SK-N-SH (cell line): Measurements from ENCODE around the gene GPC5. TPM values are rescaled to one million over a fixed set of nuclear protein-coding genes. Genes with fewer than 3 reads are reported as not detected.

Experiments used
- CTCF ChIA-PET: fragments of 300-600, 350-600 bp; formaldehyde crosslinking; extraction: SDS; loops from one replicate; lab custom pipeline; 2021; lab: Yijun Ruan, JAX
- POLR2A ChIA-PET: fragments of 350-600 bp; sonication (Branson Sonifier 250); formaldehyde crosslinking; extraction: SDS; loops from one replicate; lab custom pipeline; 2020; ENCODE audit warnings: antibody characterized with exemption, inconsistent platforms; lab: Yijun Ruan, JAX
- DNase-seq: peaks from one replicate; pipeline ENCODE4 v3.0.0; 2012
- H2AFZ ChIP-seq: fragments of 200-600 bp; sonication (generic); 2 replicates; pipeline ENCODE4 v1.8.1; 2016; ENCODE audit warnings: antibody characterized with exemption, mild to moderate bottlenecking, low read depth
- H3F3A ChIP-seq: fragments of 200-600 bp; sonication (generic); replicated peaks from 2 replicates; pipeline ENCODE3; 2016; ENCODE audit warnings: antibody characterized with exemption, mild to moderate bottlenecking; ENCODE audit not compliant: insufficient read depth
- H3K27ac ChIP-seq, 2 experiments: fragments of 200-500 bp in 1 of 2; fragments of 200-600 bp in 1 of 2; sonication (Bioruptor generic) in 1 of 2; sonication (generic), shearing (Covaris generic) in 1 of 2; 2 replicates each; pipeline versions ENCODE4 v1.5.1 to v1.6.1; 2014 to 2016; ENCODE audit warnings: low read depth in 2 of 2, inconsistent platforms in 1 of 2, low read length in 1 of 2, mild to moderate bottlenecking in 1 of 2, mixed read lengths in 1 of 2
- H3K27me3 ChIP-seq: fragments of 200-600 bp; sonication (generic), shearing (Covaris generic); 2 replicates; pipeline ENCODE4 v1.6.1; 2016; ENCODE audit warnings: mixed run types; ENCODE audit not compliant: insufficient read depth
- H3K36me3 ChIP-seq, 2 experiments: fragments of 200-500 bp in 1 of 2; fragments of 200-600 bp in 1 of 2; sonication (Bioruptor generic) in 1 of 2; sonication (generic) in 1 of 2; replicated peaks in 1 of 2; 2 replicates each; pipeline versions ENCODE3 to v1.5.1; 2014 to 2016; ENCODE audit warnings: low read length in 1 of 2, mild to moderate bottlenecking in 1 of 2; ENCODE audit not compliant: insufficient read depth in 2 of 2, control insufficient read depth in 1 of 2
- H3K4me1 ChIP-seq, 2 experiments: fragments of 200-500 bp in 1 of 2; fragments of 200-600 bp in 1 of 2; sonication (Bioruptor generic) in 1 of 2; sonication (generic), shearing (Covaris generic) in 1 of 2; 2 replicates each; pipeline versions ENCODE4 v1.5.1 to v1.6.1; 2014 to 2016; ENCODE audit warnings: low read depth in 1 of 2, low read length in 1 of 2, mixed run types in 1 of 2; ENCODE audit not compliant: insufficient read depth in 2 of 2, control insufficient read depth in 1 of 2
- H3K4me2 ChIP-seq: fragments of 200-600 bp; sonication (generic), shearing (Covaris generic); 2 replicates; pipeline ENCODE4 v1.6.1; 2017; ENCODE audit warnings: mixed run types
- H3K4me3 ChIP-seq, 2 experiments: fragments of 200-500 bp in 1 of 2; fragments of 200-600 bp in 1 of 2; sonication (Bioruptor generic) in 1 of 2; sonication (generic), shearing (Covaris generic) in 1 of 2; 2 replicates each; pipeline versions ENCODE4 v1.5.1 to v1.8.1; 2014 to 2016; ENCODE audit warnings: low read depth in 2 of 2, inconsistent platforms in 1 of 2, low read length in 1 of 2, mild to moderate bottlenecking in 1 of 2, mixed read lengths in 1 of 2, moderate library complexity in 1 of 2
- H3K79me2 ChIP-seq: fragments of 200-600 bp; sonication (generic); 2 replicates; pipeline ENCODE4 v1.8.1; 2017; ENCODE audit warnings: mild to moderate bottlenecking; ENCODE audit not compliant: insufficient read depth
- H3K9ac ChIP-seq: fragments of 200-600 bp; sonication (generic); 2 replicates; pipeline ENCODE4 v1.6.1; 2017; ENCODE audit warnings: mixed run types
- H3K9me2 ChIP-seq: fragments of 200-600 bp; sonication (generic); 2 replicates; pipeline ENCODE4 v1.6.1; 2017; ENCODE audit warnings: mixed run types
- H3K9me3 ChIP-seq: fragments of 200-600 bp; sonication (generic); 2 replicates; pipeline ENCODE4 v1.6.1; 2017; ENCODE audit warnings: mixed run types, mild to moderate bottlenecking, moderate library complexity
- H4K20me1 ChIP-seq: fragments of 200-600 bp; sonication (generic); 2 replicates; pipeline ENCODE4 v1.6.1; 2017; ENCODE audit warnings: mild to moderate bottlenecking, mixed run types; ENCODE audit not compliant: insufficient read depth
- ELF1 ChIP-seq: IDR thresholded peaks from 2 replicates; pipeline ENCODE4 v1.4.0; 2012
- EP300 ChIP-seq, 2 experiments: IDR thresholded peaks; 2 replicates each; pipeline versions ENCODE4 v1.4.0 to v1.6.1; 2012; ENCODE audit warnings: borderline replicate concordance in 1 of 2, low read depth in 1 of 2, low read length in 1 of 2
- EZH2phosphoT487 ChIP-seq: fragments of 200-600 bp; sonication (generic); IDR thresholded peaks from 2 replicates; pipeline ENCODE4 v1.6.1; 2017; ENCODE audit warnings: low read depth, mixed run types, mild to moderate bottlenecking, antibody characterized with exemption, moderate library complexity, borderline replicate concordance
- FOXM1 ChIP-seq: IDR thresholded peaks from 2 replicates; pipeline ENCODE4 v1.4.0; 2012; ENCODE audit warnings: low read depth, mild to moderate bottlenecking
- GABPA ChIP-seq: IDR thresholded peaks from 2 replicates; pipeline ENCODE4 v1.4.0; 2012; ENCODE audit warnings: low read depth, mild to moderate bottlenecking
- GATA2 ChIP-seq: sonication (generic); formaldehyde crosslinking; IDR thresholded peaks from 2 replicates; pipeline ENCODE4 v1.5.0; 2020; ENCODE audit warnings: mild to moderate bottlenecking, missing genetic modification reagents
- JUND ChIP-seq: IDR thresholded peaks from 2 replicates; pipeline ENCODE4 v1.4.0; 2012
- MEF2A ChIP-seq: IDR thresholded peaks from 2 replicates; pipeline ENCODE4 v1.4.0; 2012; ENCODE audit warnings: low read depth, borderline replicate concordance
- NRF1 ChIP-seq: IDR thresholded peaks from 2 replicates; pipeline ENCODE4 v1.6.1; 2012; ENCODE audit warnings: low read depth, mild to moderate bottlenecking, low read length
- RCOR1 ChIP-seq: fragments of 150-350 bp; IDR thresholded peaks from 2 replicates; pipeline ENCODE4 v1.6.1; 2017; ENCODE audit warnings: antibody characterized with exemption, low read length
- RFX5 ChIP-seq: IDR thresholded peaks from 2 replicates; pipeline ENCODE4 v1.6.1; 2012; ENCODE audit warnings: mild to moderate bottlenecking, improper control_type of control experiment, low read length
- RXRA ChIP-seq: IDR thresholded peaks from 2 replicates; pipeline ENCODE4 v1.4.0; 2012; ENCODE audit warnings: low read depth, mild to moderate bottlenecking, borderline replicate concordance
- SIN3A ChIP-seq: IDR thresholded peaks from 2 replicates; pipeline ENCODE4 v1.6.1; 2012; ENCODE audit warnings: low read depth, mild to moderate bottlenecking, low read length, moderate library complexity, borderline replicate concordance
- TCF12 ChIP-seq: IDR thresholded peaks from 2 replicates; pipeline ENCODE4 v1.4.0; 2012
- WGBS: methylation state at CpG from one replicate; pipeline ENCODE4 v1.1.6; 2017; ENCODE audit warnings: low lambda C conversion rate; 5-methylcytosine and 5-hydroxymethylcytosine counted together
- polyA plus RNA-seq, 3 experiments: library from polyadenylated mRNA; depleted of rRNA; stranded (reverse); fragments of >200 nt; gene quantifications; 2 replicates each; pipeline ENCODE4 v1.2.3, GENCODE V29; 2012
- TF ChIP-seq, protein P1 (sequence below): IDR thresholded peaks from 2 replicates; pipeline ENCODE4 v1.4.0; 2012; ENCODE audit warnings: low read depth
- TF ChIP-seq, protein P2 (sequence below): IDR thresholded peaks from 2 replicates; pipeline ENCODE4 v1.4.0; 2012; ENCODE audit warnings: low read depth, borderline replicate concordance
- TF ChIP-seq, protein P3 (sequence below): fragments of 150-350 bp; IDR thresholded peaks from 2 replicates; pipeline ENCODE4 v1.6.1; 2017; ENCODE audit warnings: antibody characterized with exemption, low read length, low read depth, borderline replicate concordance
- TF ChIP-seq, protein P4 (sequence below): IDR thresholded peaks from 2 replicates; pipeline ENCODE4 v1.6.1; 2012; ENCODE audit warnings: mild to moderate bottlenecking, low read depth, low read length, moderate library complexity

GPC5 gene
- polyA plus RNA-seq, 1 of the 3 experiments (the other 2 are of a cell fraction), result 0.03 TPM

DNA sequence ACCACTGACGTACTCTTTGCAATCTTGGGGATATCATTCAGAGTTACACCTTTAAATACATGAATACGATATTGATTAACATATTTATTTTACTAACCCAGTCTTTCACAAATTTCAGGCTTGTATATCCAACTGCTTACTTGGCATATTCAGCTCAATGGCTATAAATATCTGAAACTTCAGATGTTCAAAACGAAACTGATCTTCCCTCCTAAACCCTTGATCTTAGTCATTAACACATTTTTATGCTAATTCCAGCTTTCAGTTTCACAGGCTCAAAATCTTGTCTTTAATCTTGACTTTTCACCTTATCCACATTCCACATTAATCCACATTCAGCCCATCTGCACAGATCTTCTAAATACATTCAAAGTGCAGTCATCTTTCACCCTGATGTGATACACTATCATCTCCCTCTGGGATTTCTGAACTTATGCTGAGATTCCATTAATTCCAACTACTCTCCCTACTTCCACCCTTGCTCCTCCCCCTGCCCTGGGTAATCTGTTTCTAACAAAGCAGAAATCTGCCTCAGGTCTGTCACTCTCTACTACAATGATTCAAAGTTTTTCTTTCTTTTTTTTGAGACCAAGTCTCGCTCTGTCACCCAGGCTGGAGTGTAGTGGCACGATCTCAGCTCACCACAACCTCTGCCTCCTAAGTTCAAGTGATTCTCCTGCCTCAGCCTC lies 387.2 kb downstream of the GPC5 start:
- Histone ChIP-seq H3K36me3 (no peaks in the 10 kb centered on the region), H3K4me2 (no peak overlapping the region), H3K9ac (no peak overlapping the region), H3K27ac (no peak overlapping the region), H3K27me3 (no peaks in the 10 kb centered on the region), H3K9me3 (no peaks in the 10 kb centered on the region), H2AFZ (no peak overlapping the region), H3K4me3 (no peak overlapping the region)
- POLR2A ChIA-PET, result no interaction called here
- 42% methylated on average over 5 of the region's 5 CpGs for WGBS
- CTCF ChIA-PET, result interaction anchor here (0.6 to 0.8 kb wide), 2 partner anchors 125 to 404 kb away, joined by 3 to 5 read pairs; no protein-coding TSS in a partner anchor
- TF ChIP-seq JUND (no peak), RXRA (no peak), RFX5 (no peak), ELF1 (no peak), GABPA (no peak), TCF12 (no peak), FOXM1 (no peak), GATA2 (CRISPR knock-in tag) (no peak), MEF2A (no peak), NRF1 (no peak), EZH2phosphoT487 (no peak), EP300 (IDR thresholded peaks at IDR 0.05; ENCODE audit: borderline replicate concordance in 1 of 2, low read depth in 1 of 2, low read length in 1 of 2) (no peak), SIN3A (no peak), RCOR1 (no peak)
- TF ChIP-seq, protein P1, sequence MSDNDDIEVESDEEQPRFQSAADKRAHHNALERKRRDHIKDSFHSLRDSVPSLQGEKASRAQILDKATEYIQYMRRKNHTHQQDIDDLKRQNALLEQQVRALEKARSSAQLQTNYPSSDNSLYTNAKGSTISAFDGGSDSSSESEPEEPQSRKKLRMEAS, result no peak
- TF ChIP-seq, protein P2, sequence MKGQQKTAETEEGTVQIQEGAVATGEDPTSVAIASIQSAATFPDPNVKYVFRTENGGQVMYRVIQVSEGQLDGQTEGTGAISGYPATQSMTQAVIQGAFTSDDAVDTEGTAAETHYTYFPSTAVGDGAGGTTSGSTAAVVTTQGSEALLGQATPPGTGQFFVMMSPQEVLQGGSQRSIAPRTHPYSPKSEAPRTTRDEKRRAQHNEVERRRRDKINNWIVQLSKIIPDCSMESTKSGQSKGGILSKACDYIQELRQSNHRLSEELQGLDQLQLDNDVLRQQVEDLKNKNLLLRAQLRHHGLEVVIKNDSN, result no peak
- TF ChIP-seq, protein P3, sequence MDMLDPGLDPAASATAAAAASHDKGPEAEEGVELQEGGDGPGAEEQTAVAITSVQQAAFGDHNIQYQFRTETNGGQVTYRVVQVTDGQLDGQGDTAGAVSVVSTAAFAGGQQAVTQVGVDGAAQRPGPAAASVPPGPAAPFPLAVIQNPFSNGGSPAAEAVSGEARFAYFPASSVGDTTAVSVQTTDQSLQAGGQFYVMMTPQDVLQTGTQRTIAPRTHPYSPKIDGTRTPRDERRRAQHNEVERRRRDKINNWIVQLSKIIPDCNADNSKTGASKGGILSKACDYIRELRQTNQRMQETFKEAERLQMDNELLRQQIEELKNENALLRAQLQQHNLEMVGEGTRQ, result no peak
- TF ChIP-seq, protein P4, sequence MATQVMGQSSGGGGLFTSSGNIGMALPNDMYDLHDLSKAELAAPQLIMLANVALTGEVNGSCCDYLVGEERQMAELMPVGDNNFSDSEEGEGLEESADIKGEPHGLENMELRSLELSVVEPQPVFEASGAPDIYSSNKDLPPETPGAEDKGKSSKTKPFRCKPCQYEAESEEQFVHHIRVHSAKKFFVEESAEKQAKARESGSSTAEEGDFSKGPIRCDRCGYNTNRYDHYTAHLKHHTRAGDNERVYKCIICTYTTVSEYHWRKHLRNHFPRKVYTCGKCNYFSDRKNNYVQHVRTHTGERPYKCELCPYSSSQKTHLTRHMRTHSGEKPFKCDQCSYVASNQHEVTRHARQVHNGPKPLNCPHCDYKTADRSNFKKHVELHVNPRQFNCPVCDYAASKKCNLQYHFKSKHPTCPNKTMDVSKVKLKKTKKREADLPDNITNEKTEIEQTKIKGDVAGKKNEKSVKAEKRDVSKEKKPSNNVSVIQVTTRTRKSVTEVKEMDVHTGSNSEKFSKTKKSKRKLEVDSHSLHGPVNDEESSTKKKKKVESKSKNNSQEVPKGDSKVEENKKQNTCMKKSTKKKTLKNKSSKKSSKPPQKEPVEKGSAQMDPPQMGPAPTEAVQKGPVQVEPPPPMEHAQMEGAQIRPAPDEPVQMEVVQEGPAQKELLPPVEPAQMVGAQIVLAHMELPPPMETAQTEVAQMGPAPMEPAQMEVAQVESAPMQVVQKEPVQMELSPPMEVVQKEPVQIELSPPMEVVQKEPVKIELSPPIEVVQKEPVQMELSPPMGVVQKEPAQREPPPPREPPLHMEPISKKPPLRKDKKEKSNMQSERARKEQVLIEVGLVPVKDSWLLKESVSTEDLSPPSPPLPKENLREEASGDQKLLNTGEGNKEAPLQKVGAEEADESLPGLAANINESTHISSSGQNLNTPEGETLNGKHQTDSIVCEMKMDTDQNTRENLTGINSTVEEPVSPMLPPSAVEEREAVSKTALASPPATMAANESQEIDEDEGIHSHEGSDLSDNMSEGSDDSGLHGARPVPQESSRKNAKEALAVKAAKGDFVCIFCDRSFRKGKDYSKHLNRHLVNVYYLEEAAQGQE, result no peak
- TF ChIP-seq, all 33 proteins: peak for 0
- H3F3A ChIP-seq, result no peaks in the 10 kb centered on the region
- H3K4me1 ChIP-seq, result no peaks in the 10 kb centered on the region
- H4K20me1 ChIP-seq, result no peaks in the 10 kb centered on the region
- DNase-seq, result no peak
- no peaks in the 10 kb centered on the region for H3K79me2 ChIP-seq
- no peaks in the 10 kb centered on the region for H3K9me2 ChIP-seq
